Measurements from ENCODE around the gene SEMA4G. TPM values are rescaled to one million over a fixed set of nuclear protein-coding genes. Genes with fewer than 3 reads are reported as not detected.

SEMA4G gene
- total and polyA plus RNA-seq, 2 of the 13 experiments (the other 11 are each of a cell fraction or from before 2014, with no cell fraction given), result 46.2 to 207 TPM

- TF ChIP-seq ZNF484 (CRISPR knock-in tag; IDR thresholded peaks at IDR 0.05; ENCODE audit: borderline replicate concordance, low read depth) (no peak), CEBPZ (IDR thresholded peaks at IDR 0.05; ENCODE audit: low read length) (no peak), BORCS8-MEF2B (CRISPR knock-in tag; IDR thresholded peaks at IDR 0.05) (no peak), KDM5B (CRISPR knock-in tag; IDR thresholded peaks at IDR 0.05; ENCODE audit: borderline replicate concordance) (peak; percentile 44; the same call in 1 of the 2 replicates), GLI4 (CRISPR knock-in tag; IDR thresholded peaks at IDR 0.05; ENCODE audit: borderline replicate concordance) (peak; percentile 42; the same call in 1 of the 2 replicates), TAF1 (CRISPR knock-in tag; IDR thresholded peaks at IDR 0.05) (no peak; the same call in 1 of the 2 replicates), RFX1 (IDR thresholded peaks at IDR 0.05) (no peak), DNMT1 (CRISPR knock-in tag; IDR thresholded peaks at IDR 0.05) (no peak), MIXL1 (CRISPR knock-in tag; IDR thresholded peaks at IDR 0.05) (peak; percentile 93), PHF21A (CRISPR knock-in tag; IDR thresholded peaks at IDR 0.05) (peak; percentile 100), KDM4B (CRISPR knock-in tag; IDR thresholded peaks at IDR 0.05) (peak; percentile 79; the same call in 1 of the 2 replicates), REST (IDR thresholded peaks at IDR 0.05; ENCODE audit: borderline replicate concordance in 1 of 2, low read depth in 1 of 2, low read length in 2 of 2) (peak in 1 of 2 experiments; percentile 63; a peak in 1 of 4 replicates), ZNF451 (CRISPR knock-in tag; IDR thresholded peaks at IDR 0.05) (peak; percentile 43; the same call in 1 of the 2 replicates), ZNF225 (CRISPR knock-in tag; IDR thresholded peaks at IDR 0.05) (no peak), ZNF253 (CRISPR knock-in tag; IDR thresholded peaks at IDR 0.05; ENCODE audit: borderline replicate concordance) (no peak), ZFP82 (CRISPR knock-in tag; IDR thresholded peaks at IDR 0.05; ENCODE audit: borderline replicate concordance) (no peak; the same call in 1 of the 2 replicates), NR2C2 (CRISPR knock-in tag; IDR thresholded peaks at IDR 0.05; ENCODE audit: borderline replicate concordance) (peak; percentile 85), SP4 (CRISPR knock-in tag; IDR thresholded peaks at IDR 0.05) (peak; percentile 79), GABPB1 (CRISPR knock-in tag; IDR thresholded peaks at IDR 0.05) (peak; percentile 39; the same call in 1 of the 2 replicates), ZNF121 (CRISPR knock-in tag; IDR thresholded peaks at IDR 0.05) (no peak; the same call in none of the 2 replicates), MEIS1 (CRISPR knock-in tag; IDR thresholded peaks at IDR 0.05; ENCODE audit: borderline replicate concordance) (no peak)
Observed at GRCh38 chr10:100970914-100971811, 1.9 kb downstream of the SEMA4G start (continued).
